Renal pelvis (tissue), 4 donors: ENCODE results near the gene KRT14. TPM values are rescaled to one million over a fixed set of nuclear protein-coding genes. Genes with fewer than 3 reads are reported as not detected.
"Not testable (repeated sequence)": the region's sequence is repeated elsewhere in the genome, so short reads cannot be mapped to it uniquely, and the experiment has no call there.

Source experiments
- DNase-seq: peaks from one replicate; pipeline ENCODE4 v3.0.0-alpha.2; 2013
- polyA plus RNA-seq, 3 donors: library from polyadenylated mRNA; unstranded; fragments of 120-200 nt; gene quantifications; one replicate each; pipeline ENCODE4 v1.2.1, GENCODE V29; 2013; ENCODE audit not compliant: insufficient read length in 3 of 3

Gene KRT14
- polyA plus RNA-seq, 3 donors, result 0.31 to 0.36 TPM; not detected in 1

DNA sequence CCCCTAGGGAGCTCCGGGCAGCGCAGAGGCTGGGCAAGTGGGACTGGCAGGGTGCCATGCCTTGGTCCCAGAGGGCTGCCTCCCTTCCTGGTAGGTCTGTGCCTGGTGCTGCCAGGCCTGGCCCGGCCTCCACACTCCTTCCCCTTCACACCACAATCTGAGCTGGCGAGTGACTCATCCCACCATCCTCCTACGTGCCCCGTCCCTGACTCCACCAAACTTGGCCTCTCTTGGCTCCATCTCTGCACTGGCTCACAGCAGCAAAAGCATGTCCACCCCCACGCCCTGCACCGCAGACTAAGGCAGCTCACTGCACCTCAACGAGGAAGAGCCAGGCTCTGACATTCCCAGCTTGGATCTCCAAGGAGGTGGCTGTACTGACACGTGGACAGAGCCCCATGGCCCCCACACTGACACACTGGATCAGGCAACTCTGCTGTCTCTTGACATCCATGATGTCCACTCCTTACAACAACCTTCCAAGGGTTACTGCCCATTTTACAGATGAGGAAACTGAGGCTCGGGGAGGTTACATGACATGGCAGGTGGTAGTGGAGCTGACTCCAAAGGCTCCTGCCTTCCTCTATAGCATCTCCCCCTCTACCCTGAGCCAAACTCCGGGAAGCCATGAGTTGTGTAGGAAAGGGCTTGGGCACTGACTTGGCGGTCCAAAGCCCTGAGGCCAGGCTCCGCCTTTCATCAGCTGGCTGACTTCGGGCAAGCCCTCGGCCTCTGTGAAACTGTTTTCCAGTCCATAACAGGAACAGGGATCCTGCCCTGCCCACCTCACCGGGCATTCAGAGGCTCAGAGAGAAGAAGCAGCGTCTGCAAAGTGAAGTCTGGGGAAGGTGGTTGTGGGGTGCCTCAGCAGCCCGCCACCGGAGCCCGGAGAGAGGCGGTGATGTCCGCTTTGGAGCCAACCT, 38.5 kb downstream of the KRT14 start:
- no peak for DNase-seq

DNA sequence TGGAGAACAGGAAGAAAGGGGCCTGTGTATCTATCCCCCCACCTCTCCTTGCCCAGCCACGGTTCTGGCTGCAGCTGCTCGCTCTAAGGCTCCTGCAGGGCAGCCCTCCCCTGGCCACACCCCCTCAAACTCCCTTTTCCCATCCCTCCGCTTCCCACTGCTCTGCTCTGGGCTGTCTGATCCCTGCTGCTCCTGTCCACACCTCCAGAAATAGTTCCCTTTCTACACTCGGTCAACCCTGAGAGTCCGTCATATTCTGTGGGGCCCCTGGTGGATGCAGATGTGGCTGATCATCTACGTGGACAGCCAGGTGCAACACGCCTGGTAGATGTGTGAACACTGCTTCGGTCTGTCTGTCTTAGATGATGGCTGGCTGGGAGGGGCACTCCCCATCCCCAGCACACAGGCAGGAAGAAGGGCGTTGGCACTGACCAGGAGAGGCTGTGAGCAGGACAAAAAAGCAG, 39.3 kb downstream of the KRT14 start:
- DNase-seq, result no peak

DNA sequence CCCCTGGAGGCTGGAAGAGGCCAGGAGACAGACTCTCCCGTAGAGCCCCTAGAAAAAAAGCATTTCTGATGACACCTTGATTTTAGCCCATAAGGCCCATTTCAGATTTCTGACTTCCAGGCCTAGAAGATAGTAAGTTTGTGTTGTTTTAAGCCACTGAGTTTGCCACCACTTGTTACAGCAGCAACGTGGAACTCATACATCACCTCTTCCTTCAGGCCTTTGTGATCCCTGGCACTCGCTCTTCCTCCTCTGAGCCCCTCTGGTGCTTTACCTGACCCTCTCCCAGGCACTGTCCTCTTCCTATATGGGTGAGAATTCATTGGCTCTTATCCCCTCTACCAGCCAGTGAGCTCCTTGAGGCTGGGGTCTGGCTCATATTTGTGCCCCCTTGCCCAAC, 39.9 kb downstream of the KRT14 start:
- no peak for DNase-seq

DNA sequence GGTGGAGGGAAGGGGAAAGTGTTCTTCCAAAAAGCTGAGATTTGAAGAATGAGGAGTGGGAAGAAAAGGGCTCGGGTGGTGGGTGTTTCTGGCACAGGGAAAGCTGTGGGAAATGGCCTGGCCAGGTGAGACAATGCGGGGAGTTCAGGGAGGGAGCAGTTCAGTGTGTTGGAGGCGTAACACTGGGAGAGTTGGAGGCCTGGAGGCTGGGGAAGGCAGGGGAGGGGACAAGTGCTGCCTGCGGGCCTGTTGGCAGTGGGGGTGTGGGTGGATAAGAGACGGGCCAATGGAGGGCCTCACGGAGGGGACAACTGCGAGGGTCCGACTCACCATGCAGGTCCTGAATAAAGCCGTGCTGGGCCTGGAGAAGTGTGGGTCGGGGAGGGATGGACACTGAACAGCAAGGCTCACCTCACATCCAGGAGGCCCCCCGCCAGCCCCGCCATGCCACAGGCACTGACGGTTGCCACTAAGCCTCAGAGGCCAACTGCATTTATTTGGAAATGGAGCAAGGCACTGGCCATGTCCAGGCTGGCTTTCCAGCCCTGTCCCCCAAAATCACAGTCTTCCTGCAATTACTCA, 40.8 kb downstream of the KRT14 start:
- no peak for DNase-seq

DNA sequence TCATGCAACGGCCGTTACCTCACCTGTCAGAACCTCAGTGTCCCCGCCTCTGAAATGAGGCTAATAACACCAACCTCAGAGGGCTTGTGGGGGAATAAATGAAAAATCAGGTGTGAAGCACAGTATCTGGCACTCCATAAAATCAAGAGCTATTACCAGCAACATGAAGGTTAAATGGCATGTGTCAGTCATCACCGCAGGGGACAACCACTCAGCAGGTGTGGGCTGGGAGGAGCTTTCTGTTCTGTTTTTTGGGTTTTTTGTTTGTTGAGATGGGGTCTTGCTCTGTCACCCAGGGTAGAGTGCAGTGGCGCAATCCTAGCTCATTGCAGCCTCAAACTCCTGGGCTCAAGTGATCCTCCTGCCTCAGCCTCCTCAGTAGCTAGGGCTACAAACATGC, 41.8 kb downstream of the KRT14 start:
- DNase-seq, result no peak

DNA sequence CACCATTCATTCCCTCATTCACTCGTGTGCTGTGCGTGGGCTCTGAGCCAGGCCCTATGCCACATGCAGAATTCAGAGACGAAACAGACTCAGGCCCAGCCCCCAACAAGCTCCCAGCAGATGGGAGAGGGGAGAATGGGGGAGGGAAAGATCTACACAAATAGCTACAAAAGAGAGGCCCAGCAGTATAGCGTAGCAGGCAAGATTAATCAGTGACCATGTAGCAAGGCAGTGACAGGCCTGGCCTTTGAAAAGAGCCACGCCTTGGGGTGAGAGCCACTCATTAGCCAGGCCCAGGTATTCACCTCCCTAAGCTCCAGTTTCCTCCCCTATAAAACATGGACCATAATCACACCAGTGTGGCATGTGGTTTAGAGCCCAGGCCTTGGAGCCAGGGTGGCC, 42.2 kb downstream of the KRT14 start:
- peak; percentile 62 for DNase-seq

DNA sequence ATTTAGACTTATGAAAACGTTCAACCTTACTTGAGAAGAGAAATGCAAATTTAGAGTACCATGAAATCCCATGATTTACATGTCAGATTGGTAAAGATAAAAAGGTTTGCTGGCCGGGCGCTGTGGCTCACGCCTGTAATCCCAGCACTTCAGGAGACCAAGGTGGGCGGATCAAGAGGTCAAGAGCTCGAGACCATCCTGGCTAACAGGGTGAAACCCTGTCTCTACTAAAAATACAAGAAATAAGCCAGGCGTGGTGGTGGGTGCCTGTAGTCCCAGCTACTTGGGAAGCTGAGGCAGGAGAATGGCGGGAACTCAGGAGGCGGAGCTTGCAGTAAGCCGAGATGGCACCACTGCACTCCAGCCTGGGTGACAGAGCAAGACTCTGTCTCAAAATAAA, 43.9 kb downstream of the KRT14 start:
- not testable (repeated sequence) for DNase-seq

DNA sequence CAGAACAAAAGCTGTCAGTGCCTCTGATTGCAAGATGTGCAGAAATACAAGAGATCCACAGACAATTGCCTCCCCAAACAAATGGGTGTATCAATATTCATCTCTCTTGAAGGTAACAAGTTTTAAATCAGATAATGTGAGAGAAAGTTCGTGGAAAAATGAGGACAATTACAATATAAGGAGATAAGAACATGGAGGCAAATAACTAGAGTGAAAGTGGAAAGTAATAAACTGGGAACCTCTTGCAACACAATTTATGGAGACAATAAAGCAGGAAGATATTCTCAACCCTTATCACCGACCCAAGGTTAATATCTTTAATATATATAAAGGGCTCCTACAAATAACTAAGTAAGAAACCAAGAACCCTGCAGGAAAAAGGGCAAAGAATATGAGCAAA, 44.3 kb downstream of the KRT14 start:
- no peak for DNase-seq

GRCh38 chr17:41540921-41541625, 45.6 kb downstream of the KRT14 start:
- no peak for DNase-seq

DNA sequence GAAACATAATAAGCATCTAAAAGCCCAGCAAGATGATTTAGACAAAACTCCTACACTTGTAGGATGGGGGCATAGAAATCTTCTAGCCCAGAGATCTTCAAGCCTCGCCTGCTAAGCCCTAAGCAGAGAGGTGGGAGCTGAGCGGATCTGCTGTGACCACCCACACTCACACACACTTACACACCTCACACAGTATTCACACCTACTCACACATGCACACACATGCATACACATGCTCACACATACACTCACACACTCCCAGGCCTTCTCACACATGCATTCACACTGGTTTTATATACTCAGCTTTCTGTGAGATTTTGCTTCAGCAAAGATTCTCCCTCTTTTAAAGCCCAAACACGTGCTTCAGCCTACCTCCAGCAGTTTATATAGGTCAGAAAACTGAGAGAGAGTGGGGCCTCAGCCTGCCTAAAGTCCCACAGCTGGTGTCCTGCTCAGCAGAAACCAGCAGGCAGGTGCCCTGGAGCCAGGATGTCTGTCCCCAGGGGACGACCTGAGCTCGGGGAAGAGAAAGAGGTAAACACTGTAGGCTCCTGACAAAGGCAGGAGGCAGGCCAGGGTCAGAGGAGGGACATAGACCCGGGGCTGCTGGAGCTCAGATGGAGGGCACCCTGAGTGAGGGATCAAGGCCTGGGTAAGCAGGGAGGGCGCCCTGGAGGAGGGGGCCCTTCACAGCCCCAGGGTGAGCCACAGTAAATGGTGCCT, 46.6 kb downstream of the KRT14 start:
- DNase-seq, result no peak

GRCh38 chr17:41539071-41539492, 47.6 kb downstream of the KRT14 start:
- no peak for DNase-seq

GRCh38 chr17:41538565-41538991, 48.1 kb downstream of the KRT14 start:
- no peak for DNase-seq

- DNase-seq, result no peak
These were observed 48.7 kb downstream of the KRT14 start for GRCh38 chr17:41537990-41538389.

GRCh38 chr17:41537614-41537954, 49.1 kb downstream of the KRT14 start:
- DNase-seq, result no peak

- no peak for DNase-seq
These were observed 49.7 kb downstream of the KRT14 start for GRCh38 chr17:41536741-41537613.

DNA sequence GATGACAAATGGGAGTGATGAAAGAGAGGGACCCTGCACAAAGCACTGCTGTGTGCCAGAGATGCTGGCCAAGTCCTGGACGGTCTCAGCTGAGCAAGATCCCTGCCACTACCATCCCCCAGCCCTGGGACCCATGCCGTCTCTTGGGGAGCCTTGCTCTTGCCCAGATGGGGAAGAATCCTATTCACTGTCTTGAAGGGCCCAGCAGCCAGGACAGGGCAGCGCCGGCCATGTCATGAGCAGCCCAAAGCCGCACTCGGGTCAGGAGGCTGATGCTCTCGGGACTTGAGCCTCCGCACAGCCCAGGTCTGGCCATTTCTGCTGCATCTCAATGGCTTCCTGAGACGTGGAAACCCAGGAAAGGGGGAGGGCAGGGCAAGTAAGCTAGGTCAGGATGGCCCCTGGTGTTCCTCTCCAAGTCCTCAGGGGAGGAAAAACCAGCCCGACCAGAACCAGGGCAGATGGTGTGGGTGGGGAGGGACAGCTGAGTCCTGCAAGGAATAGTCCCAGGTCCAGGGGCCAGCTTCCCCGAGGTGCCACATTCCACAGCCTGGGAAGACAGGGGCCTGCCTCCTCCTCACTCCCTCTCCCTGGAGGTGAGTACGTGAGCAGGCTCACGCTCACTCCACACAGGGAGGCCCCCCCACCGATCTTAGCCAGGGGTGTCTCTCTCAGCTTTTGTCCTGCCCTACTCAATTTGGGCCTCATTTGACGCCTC, 50.8 kb downstream of the KRT14 start:
- peak; percentile 21 for DNase-seq

DNA sequence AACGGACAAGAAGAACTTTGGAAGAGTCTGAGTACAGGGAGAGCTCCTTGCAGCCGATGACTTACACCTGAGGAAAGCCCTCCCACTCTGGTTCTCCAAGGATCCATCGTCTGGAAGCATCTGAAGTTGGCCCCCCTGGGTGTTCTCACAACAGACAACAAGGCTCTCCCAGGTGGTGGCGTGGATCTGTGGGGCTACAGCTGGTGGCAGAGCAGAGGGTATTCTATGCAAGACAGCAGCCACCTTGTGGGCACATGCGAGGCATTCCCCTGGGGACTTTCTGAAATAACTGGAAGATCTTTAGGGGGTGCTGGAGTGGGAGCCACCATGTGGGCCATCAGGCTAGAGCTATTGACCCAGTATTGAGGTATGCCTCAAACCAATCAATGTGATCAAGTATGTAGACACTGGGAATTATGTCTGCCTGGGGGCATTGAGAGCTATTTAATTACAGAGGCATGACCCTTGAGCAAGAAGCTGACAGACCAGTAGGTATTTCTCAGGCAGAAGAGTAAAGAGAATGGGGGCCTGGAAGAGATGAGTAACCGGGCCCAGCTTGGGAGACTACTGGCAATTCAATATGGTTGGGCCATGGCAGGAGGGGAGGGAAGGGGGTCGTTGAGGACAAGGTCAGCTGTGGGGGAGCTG, 51.7 kb downstream of the KRT14 start:
- DNase-seq, result no peak

GRCh38 chr17:41533613-41534012, 53.1 kb downstream of the KRT14 start:
- no peak for DNase-seq

GRCh38 chr17:41532947-41533570, 53.6 kb downstream of the KRT14 start:
- no peak for DNase-seq
